SK-N-MC (cell line): ENCODE results near the gene PTPRN2.

Experiments used
- EZH2 ChIP-seq: fragments of 200-600 bp; sonication (generic); IDR thresholded peaks from one replicate; pipeline ENCODE4 v1.6.1; 2017; ENCODE audit warnings: antibody characterized with exemption
- POLR2AphosphoS5 ChIP-seq: IDR thresholded peaks from 2 replicates; pipeline ENCODE4 v1.6.1; 2012; ENCODE audit warnings: mild to moderate bottlenecking, low read depth, low read length, borderline replicate concordance

GRCh38 chr7:158348446-158348845 is 239.2 kb downstream of the PTPRN2 start:
- TF ChIP-seq POLR2AphosphoS5: no peak
- TF ChIP-seq EZH2: no peak
